HFFc6 (cell line): ENCODE measurements around the gene CACFD1. TPM values are rescaled to one million over a fixed set of nuclear protein-coding genes. Genes with fewer than 3 reads are reported as not detected.

ENCODE experiments used
- DNase-seq: peaks from one replicate; pipeline ENCODE4 v3.0.0-alpha.2; 2018
- H3K27ac Mint-ChIP-seq: 2 replicates; pipeline ENCODE4 v1.8.0; 2020; ENCODE audit warnings: mild to moderate bottlenecking, mixed read lengths
- H3K27me3 Mint-ChIP-seq: 2 replicates; pipeline ENCODE4 v1.8.0; 2021; ENCODE audit warnings: mild to moderate bottlenecking, moderate library complexity, mixed read lengths; ENCODE audit not compliant: insufficient read depth
- H3K36me3 Mint-ChIP-seq: 2 replicates; pipeline ENCODE4 v1.8.0; 2021; ENCODE audit warnings: low read depth, mixed read lengths
- H3K4me1 Mint-ChIP-seq: 2 replicates; pipeline ENCODE4 v1.8.0; 2020; ENCODE audit warnings: low read depth, mixed read lengths
- H3K4me3 Mint-ChIP-seq: 2 replicates; pipeline ENCODE4 v1.8.0; 2020; ENCODE audit warnings: mild to moderate bottlenecking, moderate library complexity, mixed read lengths
- H3K9me3 Mint-ChIP-seq: 2 replicates; pipeline ENCODE4 v1.8.0; 2020; ENCODE audit warnings: mild to moderate bottlenecking, mixed read lengths
- total RNA-seq, 6 experiments: library from RNA; stranded (reverse); fragmentation: NEBNext Ultra II Directional; extraction: Animal tissue kit (Norgen Biotek cat#: 25700); gene quantifications; 2 replicates in 1 of 6; 3 replicates in 5 of 6; pipeline ENCODE4 v1.2.3, GENCODE V29; 2021
- TF ChIP-seq, protein P1 (sequence below): fragments of 200-600 bp; sonication (generic); IDR thresholded peaks from 2 replicates; pipeline ENCODE4 v1.5.0; 2021; ENCODE audit warnings: antibody characterized with exemption, mild to moderate bottlenecking

Gene CACFD1
- total RNA-seq, 6 experiments from 2014 or later = 5.0 to 9.1 (median 6.7) TPM

- no peak for DNase-seq
- Mint-ChIP-seq H3K9me3 (no peaks in the 10 kb centered on the region), H3K4me1 (no peaks in the 10 kb centered on the region), H3K27me3 (no peaks in the 10 kb centered on the region; the same call in 1 of the 2 replicates), H3K27ac (no peak overlapping the region), H3K4me3 (no peak overlapping the region), H3K36me3 (no peaks in the 10 kb centered on the region)
- TF ChIP-seq, protein P1, sequence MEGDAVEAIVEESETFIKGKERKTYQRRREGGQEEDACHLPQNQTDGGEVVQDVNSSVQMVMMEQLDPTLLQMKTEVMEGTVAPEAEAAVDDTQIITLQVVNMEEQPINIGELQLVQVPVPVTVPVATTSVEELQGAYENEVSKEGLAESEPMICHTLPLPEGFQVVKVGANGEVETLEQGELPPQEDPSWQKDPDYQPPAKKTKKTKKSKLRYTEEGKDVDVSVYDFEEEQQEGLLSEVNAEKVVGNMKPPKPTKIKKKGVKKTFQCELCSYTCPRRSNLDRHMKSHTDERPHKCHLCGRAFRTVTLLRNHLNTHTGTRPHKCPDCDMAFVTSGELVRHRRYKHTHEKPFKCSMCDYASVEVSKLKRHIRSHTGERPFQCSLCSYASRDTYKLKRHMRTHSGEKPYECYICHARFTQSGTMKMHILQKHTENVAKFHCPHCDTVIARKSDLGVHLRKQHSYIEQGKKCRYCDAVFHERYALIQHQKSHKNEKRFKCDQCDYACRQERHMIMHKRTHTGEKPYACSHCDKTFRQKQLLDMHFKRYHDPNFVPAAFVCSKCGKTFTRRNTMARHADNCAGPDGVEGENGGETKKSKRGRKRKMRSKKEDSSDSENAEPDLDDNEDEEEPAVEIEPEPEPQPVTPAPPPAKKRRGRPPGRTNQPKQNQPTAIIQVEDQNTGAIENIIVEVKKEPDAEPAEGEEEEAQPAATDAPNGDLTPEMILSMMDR = no peak
These were observed 11.2 kb downstream of the CACFD1 start for GRCh38 chr9:133470988-133471387.

DNA sequence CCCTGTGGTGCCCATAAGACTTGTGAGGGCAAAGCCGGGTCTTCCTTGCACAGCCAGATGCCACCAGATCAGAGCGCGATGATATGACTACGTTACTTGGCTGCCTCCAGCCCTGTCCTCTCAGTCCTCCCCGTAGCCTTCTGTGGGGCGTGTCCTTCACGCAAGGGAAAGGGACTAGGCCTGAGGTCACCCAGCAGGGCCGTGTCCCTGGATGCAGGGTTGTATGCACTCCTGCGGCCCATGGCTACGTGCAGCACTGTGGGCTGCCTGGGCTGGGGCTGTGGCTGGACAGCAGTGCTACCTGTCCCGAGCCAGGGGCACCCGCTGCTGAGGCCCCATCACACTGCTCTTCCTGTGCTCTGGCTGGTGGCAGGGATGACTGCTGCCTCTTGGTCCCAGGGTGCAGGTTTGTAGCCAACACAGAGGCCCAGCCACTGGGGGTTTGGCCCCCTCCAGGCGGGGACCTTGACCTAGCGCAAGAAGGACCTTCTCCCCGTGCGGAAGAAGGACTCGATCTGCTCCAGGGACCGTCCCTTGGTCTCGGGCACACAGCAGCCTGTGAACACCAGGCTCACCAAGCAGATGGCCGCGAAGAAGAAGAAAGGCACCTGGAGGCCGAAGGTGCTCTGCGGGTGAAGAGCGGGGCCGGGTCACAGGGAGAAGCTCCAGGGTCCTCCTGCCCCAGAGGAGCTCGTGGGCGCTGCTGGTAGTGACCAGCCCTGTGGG lies 11.9 kb downstream of the CACFD1 start:
- H3K27me3 Mint-ChIP-seq = no peaks in the 10 kb centered on the region; the same call in 1 of the 2 replicates

GRCh38 chr9:133472277-133472645 lies 12.5 kb downstream of the CACFD1 start:
- TF ChIP-seq, protein P1 = no peak
- Mint-ChIP-seq H3K4me1 (no peaks in the 10 kb centered on the region), H3K27me3 (no peaks in the 10 kb centered on the region; the same call in 1 of the 2 replicates), H3K4me3 (no peak overlapping the region), H3K27ac (no peak overlapping the region), H3K9me3 (no peaks in the 10 kb centered on the region), H3K36me3 (no peaks in the 10 kb centered on the region)
- DNase-seq = no peak

More for the DNA sequence above, 11.9 kb downstream of the CACFD1 start:
- Mint-ChIP-seq H3K4me1 (no peaks in the 10 kb centered on the region), H3K4me3 (no peak overlapping the region), H3K36me3 (no peaks in the 10 kb centered on the region), H3K27ac (no peak overlapping the region), H3K9me3 (no peaks in the 10 kb centered on the region)
- no peak for DNase-seq
- TF ChIP-seq, protein P1 = no peak

- Mint-ChIP-seq H3K4me3 (no peak overlapping the region), H3K27ac (no peak overlapping the region)
These were observed 13.1 kb downstream of the CACFD1 start for GRCh38 chr9:133472753-133473378.

GRCh38 chr9:133473743-133474142 lies 14.0 kb downstream of the CACFD1 start:
- no peaks in the 10 kb centered on the region for H3K4me1 Mint-ChIP-seq
- H3K27me3 Mint-ChIP-seq = no peaks in the 10 kb centered on the region; the same call in 1 of the 2 replicates
- DNase-seq = no peak
- TF ChIP-seq, protein P1 = no peak
- no peaks in the 10 kb centered on the region for H3K9me3 Mint-ChIP-seq
- H3K27ac Mint-ChIP-seq = no peak overlapping the region
- no peaks in the 10 kb centered on the region for H3K36me3 Mint-ChIP-seq
- no peak overlapping the region for H3K4me3 Mint-ChIP-seq

More at GRCh38 chr9:133472753-133473378, 13.1 kb downstream of the CACFD1 start:
- H3K4me1 Mint-ChIP-seq = no peaks in the 10 kb centered on the region
- no peaks in the 10 kb centered on the region for H3K36me3 Mint-ChIP-seq
- no peaks in the 10 kb centered on the region for H3K9me3 Mint-ChIP-seq
- H3K27me3 Mint-ChIP-seq = no peaks in the 10 kb centered on the region; the same call in 1 of the 2 replicates
- DNase-seq = no peak
- TF ChIP-seq, protein P1 = no peak
